Measurements from ENCODE around the gene EARS2. TPM values are rescaled to one million over a fixed set of nuclear protein-coding genes. Genes with fewer than 3 reads are reported as not detected.

The EARS2 gene
- total and polyA plus RNA-seq, 2 of the 8 experiments (the other 6 are each of a cell fraction or from before 2014, with no cell fraction given): 47.8 to 111 TPM

- no peak overlapping the region; the same call in 1 of the 2 replicates for H2BK5ac ChIP-seq (ENCODE audit: low read depth, low read length)
- FAIRE-seq: no peak
- TF ChIP-seq BCL11A (IDR thresholded peaks at IDR 0.05; ENCODE audit: low read depth in 2 of 2, low read length in 2 of 2): no peak
- no peak for TF ChIP-seq JUN (IDR thresholded peaks at IDR 0.05; ENCODE audit: low read depth, low read length)
- TF ChIP-seq BACH1 (IDR thresholded peaks at IDR 0.05; ENCODE audit: low read length): no peak
- no peak for TF ChIP-seq TCF12 (IDR thresholded peaks at IDR 0.05; ENCODE audit: low read depth, low read length)
- TF ChIP-seq PHF8 (conservative IDR thresholded peaks at IDR 0.05; ENCODE audit: low read depth, low read length): no peak
- TF ChIP-seq RAD21 (IDR thresholded peaks at IDR 0.05 in 1 of 2, conservative IDR thresholded peaks at IDR 0.05 in 1 of 2; ENCODE audit: low read depth in 2 of 2, low read length in 2 of 2): no peak
- no peak for TF ChIP-seq GTF2F1 (IDR thresholded peaks at IDR 0.05; ENCODE audit: borderline replicate concordance, low read depth, low read length)
- TF ChIP-seq KDM1A (IDR thresholded peaks at IDR 0.05; ENCODE audit: borderline replicate concordance, low read length): no peak
- TF ChIP-seq ASH2L (IDR thresholded peaks at IDR 0.05; ENCODE audit: low read length): no peak
- TF ChIP-seq ATF3 (IDR thresholded peaks at IDR 0.05; ENCODE audit: insufficient read depth, low read depth, low read length): no peak
- TF ChIP-seq USF2 (IDR thresholded peaks at IDR 0.05; ENCODE audit: low read length): no peak
- no peak for TF ChIP-seq SP1 (IDR thresholded peaks at IDR 0.05; ENCODE audit: low read depth, low read length)
- no peak for TF ChIP-seq SAP30 (IDR thresholded peaks at IDR 0.05; ENCODE audit: insufficient read depth, insufficient replicate concordance, low read length)
These were observed 78.0 kb downstream of the EARS2 start for GRCh38 chr16:23479138-23479537.

More at GRCh38 chr16:23479138-23479537, 78.0 kb downstream of the EARS2 start:
- Histone ChIP-seq H2BK20ac (ENCODE audit: low read length) (no peak overlapping the region), H3K9ac (replicated peaks in 1 of 4; ENCODE audit: extremely low read depth in 1 of 4, low read depth in 3 of 4, low read length in 3 of 4) (no peak overlapping the region), H3K4me1 (replicated peaks in 1 of 4; ENCODE audit: control insufficient read depth in 3 of 4, insufficient read depth in 4 of 4, low read length in 3 of 4) (no peaks in the 10 kb centered on the region), H3K23me2 (ENCODE audit: low read depth, low read length) (no peaks in the 10 kb centered on the region), H4K8ac (ENCODE audit: extremely low read depth, insufficient read depth, low read length) (no peak overlapping the region), H3K79me2 (ENCODE audit: control insufficient read depth in 1 of 2, insufficient read depth in 2 of 2, low read length in 2 of 2) (no peaks in the 10 kb centered on the region), H2AFZ (ENCODE audit: low read length) (no peak overlapping the region), H2BK12ac (ENCODE audit: low read depth, low read length) (no peak overlapping the region), H3K27me3 (replicated peaks in 1 of 4; ENCODE audit: control insufficient read depth in 3 of 4, extremely low read depth in 1 of 4, insufficient read depth in 3 of 4, low read length in 3 of 4) (no peaks in the 10 kb centered on the region), H3K36me3 (ENCODE audit: control insufficient read depth in 2 of 4, insufficient read depth in 4 of 4, low read length in 3 of 4) (peaks cover 47 to 88% (median 72%) of the 10 kb centered on the region in 4 experiments), H2BK15ac (ENCODE audit: low read length) (no peak overlapping the region), H3K27ac (ENCODE audit: low read depth, low read length) (no peak overlapping the region; the same call in 1 of the 2 replicates), H3K56ac (replicated peaks; ENCODE audit: insufficient read length, low read depth, low read length) (no peak overlapping the region), H2BK120ac (replicated peaks; ENCODE audit: low read depth, low read length) (no peak overlapping the region), H2AK5ac (ENCODE audit: low read depth, low read length) (no peak overlapping the region), H3K14ac (ENCODE audit: insufficient read length) (no peak overlapping the region), H3K9me3 (ENCODE audit: insufficient read depth in 2 of 2, low read depth in 1 of 2, low read length in 1 of 2) (no peaks in the 10 kb centered on the region), H3K4me2 (ENCODE audit: insufficient read depth in 1 of 2, low read depth in 2 of 2, low read length in 2 of 2) (no peak overlapping the region), H3K79me1 (ENCODE audit: low read depth, low read length) (no peaks in the 10 kb centered on the region; the same call in 1 of the 2 replicates), H4K5ac (ENCODE audit: insufficient read length, low read depth, low read length) (no peak overlapping the region), H3K23ac (ENCODE audit: insufficient read length) (no peak overlapping the region), H4K91ac (replicated peaks; ENCODE audit: insufficient read length, low read length) (no peak overlapping the region), H4K20me1 (replicated peaks in 1 of 2; ENCODE audit: control insufficient read depth in 1 of 2, insufficient read depth in 2 of 2, low read length in 2 of 2) (peaks cover 10% of the 10 kb centered on the region in 2 experiments), H3K18ac (ENCODE audit: extremely low read depth, low read length) (no peak overlapping the region), H3K4ac (replicated peaks; ENCODE audit: insufficient read length, low read depth, low read length) (no peak overlapping the region), H3K4me3 (ENCODE audit: extremely low read depth in 1 of 4, insufficient read depth in 2 of 4, low read depth in 3 of 4, low read length in 4 of 4) (no peak overlapping the region)
- DNase-seq (ENCODE audit: low read depth in 1 of 2, low spot score in 2 of 2): no peak
- CTCF ChIA-PET (ENCODE audit: partially characterized antibody): no interaction called here
- POLR2A ChIA-PET (ENCODE audit: partially characterized antibody): interaction anchor here (0.6 to 1.1 kb wide), 3 partner anchors 15 to 144 kb away, joined by 3 read pairs; no protein-coding TSS in a partner anchor
- 86% methylated on average over 3 of the region's 3 CpGs; no CpG with 5 or more reads in 1 of the 2 experiments for WGBS, 2 experiments (ENCODE audit: extremely low coverage in 1 of 2, insufficient coverage in 1 of 2, insufficient read length in 1 of 2, insufficient replicate concordance in 2 of 2, low coverage in 1 of 2, low lambda C conversion rate in 2 of 2, missing lambda C conversion rate in 1 of 2)
